T-helper 17 cell (primary cell): ENCODE results near the gene NLRC5. TPM values are rescaled to one million over a fixed set of nuclear protein-coding genes. Genes with fewer than 3 reads are reported as not detected.

Experiments
- ATAC-seq: fragments of 150-1000 bp; cut with Tn5 transposase; 2 replicates; pipeline ENCODE4 v1.10.0; 2021; ENCODE audit warnings: mild to moderate bottlenecking, moderate library complexity
- DNase-seq, 3 donors: peaks; one replicate each; pipeline versions ENCODE4 v3.0.0 to v3.0.0-alpha.2; 2020 to 2021
- H3K9me3 ChIP-seq: one replicate; pipeline ENCODE4 v1.7.0; 2013; ENCODE audit warnings: low read length, mild to moderate bottlenecking; ENCODE audit not compliant: control insufficient read depth, poor library complexity, severe bottlenecking
- H3K27ac Mint-ChIP-seq: one replicate; pipeline ENCODE4 v1.8.0; 2022; ENCODE audit warnings: mild to moderate bottlenecking, moderate library complexity, mixed read lengths
- H3K27me3 Mint-ChIP-seq: one replicate; pipeline ENCODE4 v1.8.0; 2022; ENCODE audit warnings: mixed read lengths
- H3K36me3 Mint-ChIP-seq: one replicate; pipeline ENCODE4 v1.8.0; 2022; ENCODE audit warnings: low read depth, mixed read lengths
- H3K4me1 Mint-ChIP-seq: one replicate; pipeline ENCODE4 v1.8.0; 2022; ENCODE audit warnings: mild to moderate bottlenecking, mixed read lengths
- H3K4me3 Mint-ChIP-seq: one replicate; pipeline ENCODE4 v1.8.0; 2022; ENCODE audit warnings: mild to moderate bottlenecking, moderate library complexity, mixed read lengths
- total RNA-seq, 4 donors: library from RNA in 2 of 4; stranded (reverse) in 2 of 4; gene quantifications; one replicate each; pipeline ENCODE4 v1.2.3 and lab custom pipeline; 2022 to 2026

NLRC5 gene
- total RNA-seq, 2 donors from 2014 or later: 381 to 578 TPM

GRCh38 chr16:57036315-57036714 is 47.0 kb downstream of the NLRC5 start:
- Mint-ChIP-seq H3K4me3 (no peak overlapping the region), H3K36me3 (peaks cover 18% of the 10 kb centered on the region), H3K27me3 (no peaks in the 10 kb centered on the region), H3K4me1 (peaks cover 60% of the 10 kb centered on the region), H3K27ac (peak overlapping the region; percentile 95)
- no peak for DNase-seq
- ATAC-seq: no peak
- H3K9me3 ChIP-seq: no peaks in the 10 kb centered on the region

- DNase-seq (no peak), ATAC-seq (no peak)
- H3K36me3 Mint-ChIP-seq: peaks cover 17% of the 10 kb centered on the region
- peak overlapping the region; percentile 95 for H3K27ac Mint-ChIP-seq
- no peaks in the 10 kb centered on the region for H3K27me3 Mint-ChIP-seq
- H3K4me1 Mint-ChIP-seq: peaks cover 60% of the 10 kb centered on the region
- H3K9me3 ChIP-seq: no peaks in the 10 kb centered on the region
- H3K4me3 Mint-ChIP-seq: no peak overlapping the region
Measured at GRCh38 chr16:57036945-57037344, 47.6 kb downstream of the NLRC5 start.

GRCh38 chr16:57038166-57038565 is 48.8 kb downstream of the NLRC5 start:
- H3K36me3 Mint-ChIP-seq: peaks cover 17% of the 10 kb centered on the region
- no peak for ATAC-seq
- no peaks in the 10 kb centered on the region for H3K27me3 Mint-ChIP-seq
- no peaks in the 10 kb centered on the region for H3K9me3 ChIP-seq
- DNase-seq: no peak
- H3K4me3 Mint-ChIP-seq: no peak overlapping the region
- H3K27ac Mint-ChIP-seq: peak overlapping the region; percentile 95
- peaks cover 69% of the 10 kb centered on the region for H3K4me1 Mint-ChIP-seq

- Mint-ChIP-seq H3K36me3 (peaks cover 14% of the 10 kb centered on the region), H3K27me3 (no peaks in the 10 kb centered on the region), H3K4me1 (peaks cover 64% of the 10 kb centered on the region), H3K4me3 (peak overlapping the region; percentile 79), H3K27ac (peak overlapping the region; percentile 95)
- DNase-seq: no peak
- ATAC-seq: no peak
- H3K9me3 ChIP-seq: no peaks in the 10 kb centered on the region
Measured at GRCh38 chr16:57039148-57039812, 49.9 kb downstream of the NLRC5 start.

GRCh38 chr16:57041182-57042156 is 52.1 kb downstream of the NLRC5 start:
- peaks cover 52% of the 10 kb centered on the region for H3K4me1 Mint-ChIP-seq
- H3K9me3 ChIP-seq: no peaks in the 10 kb centered on the region
- H3K4me3 Mint-ChIP-seq: peak overlapping the region; percentile 84
- DNase-seq: peak; percentile 46 to 73 (median 70)
- H3K27me3 Mint-ChIP-seq: no peaks in the 10 kb centered on the region
- peaks cover 4% of the 10 kb centered on the region for H3K36me3 Mint-ChIP-seq
- peak overlapping the region; percentile 95 for H3K27ac Mint-ChIP-seq
- ATAC-seq: peak; percentile 95

- Mint-ChIP-seq H3K36me3 (peaks cover 2% of the 10 kb centered on the region), H3K4me1 (peaks cover 47% of the 10 kb centered on the region)
- peak in 1 of 3 donors; percentile 45 for DNase-seq
Measured at GRCh38 chr16:57042157-57043111, 53.1 kb downstream of the NLRC5 start.

GRCh38 chr16:57043248-57043647 is 53.9 kb downstream of the NLRC5 start:
- Mint-ChIP-seq H3K4me3 (peak overlapping the region; percentile 84), H3K4me1 (peaks cover 44% of the 10 kb centered on the region), H3K36me3 (peaks cover 7% of the 10 kb centered on the region), H3K27me3 (no peaks in the 10 kb centered on the region), H3K27ac (peak overlapping the region; percentile 95)
- ATAC-seq (no peak), DNase-seq (no peak)
- no peaks in the 10 kb centered on the region for H3K9me3 ChIP-seq

More at GRCh38 chr16:57042157-57043111, 53.1 kb downstream of the NLRC5 start:
- peak; percentile 29 for ATAC-seq
- Mint-ChIP-seq H3K27me3 (no peaks in the 10 kb centered on the region), H3K4me3 (peak overlapping the region; percentile 84), H3K27ac (peak overlapping the region; percentile 95)
- no peaks in the 10 kb centered on the region for H3K9me3 ChIP-seq

GRCh38 chr16:57044931-57045693 is 55.8 kb downstream of the NLRC5 start:
- peaks cover 7% of the 10 kb centered on the region for H3K36me3 Mint-ChIP-seq
- H3K9me3 ChIP-seq: no peaks in the 10 kb centered on the region
- ATAC-seq (no peak), DNase-seq (no peak)
- peak overlapping the region; percentile 95 for H3K27ac Mint-ChIP-seq
- H3K4me1 Mint-ChIP-seq: peaks cover 33% of the 10 kb centered on the region
- peak overlapping the region; percentile 5 for H3K4me3 Mint-ChIP-seq
- no peaks in the 10 kb centered on the region for H3K27me3 Mint-ChIP-seq

GRCh38 chr16:57045694-57046381 is 56.5 kb downstream of the NLRC5 start:
- Mint-ChIP-seq H3K36me3 (peaks cover 7% of the 10 kb centered on the region), H3K27ac (peak overlapping the region; percentile 95), H3K27me3 (no peaks in the 10 kb centered on the region), H3K4me3 (no peak overlapping the region), H3K4me1 (peaks cover 27% of the 10 kb centered on the region)
- ATAC-seq: no peak
- no peak for DNase-seq
- H3K9me3 ChIP-seq: no peaks in the 10 kb centered on the region

GRCh38 chr16:57048095-57048494 is 58.7 kb downstream of the NLRC5 start:
- Mint-ChIP-seq H3K4me3 (no peak overlapping the region), H3K27me3 (no peaks in the 10 kb centered on the region), H3K4me1 (peaks cover 11% of the 10 kb centered on the region), H3K36me3 (peaks cover 9% of the 10 kb centered on the region), H3K27ac (peak overlapping the region; percentile 87)
- ATAC-seq (no peak), DNase-seq (no peak)
- H3K9me3 ChIP-seq: no peaks in the 10 kb centered on the region

GRCh38 chr16:57049678-57050077 is 60.3 kb downstream of the NLRC5 start:
- Mint-ChIP-seq H3K36me3 (peaks cover 10% of the 10 kb centered on the region), H3K27ac (no peak overlapping the region), H3K4me1 (peaks cover 10% of the 10 kb centered on the region), H3K27me3 (no peaks in the 10 kb centered on the region), H3K4me3 (no peak overlapping the region)
- no peak for DNase-seq
- H3K9me3 ChIP-seq: no peaks in the 10 kb centered on the region
- ATAC-seq: no peak
